AG04450 (cell line): Measurements from ENCODE around the gene CCDC167. TPM values are rescaled to one million over a fixed set of nuclear protein-coding genes. Genes with fewer than 3 reads are reported as not detected.

Source experiments
- polyA plus RNA-seq: library from polyadenylated mRNA; depleted of rRNA; stranded (reverse); fragments of >200 nt; gene quantifications from 2 replicates; pipeline ENCODE4 v1.2.3, GENCODE V29; 2011; rRNA removed

CCDC167 gene
- polyA plus RNA-seq, 1 experiment = 27.3 TPM

Other genes starting within 250 kb of the CCDC167 start
- gene TBC1D22B, start 242.1 kb downstream of the CCDC167 start, polyA plus RNA-seq = 9.7 and 9.8 TPM in 2 replicates
- 7.7 and 7.8 TPM in 2 replicates for gene TMEM217, start 241.7 kb downstream of the CCDC167 start, polyA plus RNA-seq
- 20.1 and 26.3 TPM in 2 replicates for gene RNF8, start 145.9 kb downstream of the CCDC167 start, polyA plus RNA-seq
- 25.1 and 26.8 TPM in 2 replicates for gene CMTR1, start 66.7 kb downstream of the CCDC167 start, polyA plus RNA-seq
- gene MDGA1, start 198.0 kb upstream of the CCDC167 start, polyA plus RNA-seq = 2.1 and 2.2 TPM in 2 replicates